ENCODE results near the gene SPIRE2.

The SPIRE2 gene

GRCh38 chr16:89893642-89894548 is 65.6 kb downstream of the SPIRE2 start:
- no peak for DNase-seq (ENCODE audit: low read depth in 4 of 4, low spot score in 1 of 4)

GRCh38 chr16:89895482-89896250 is 67.4 kb downstream of the SPIRE2 start:
- DNase-seq (ENCODE audit: low read depth in 4 of 4, low spot score in 1 of 4): no peak

- DNase-seq (ENCODE audit: low read depth in 4 of 4, low spot score in 1 of 4): no peak
Measured at GRCh38 chr16:89897204-89897603, 68.9 kb downstream of the SPIRE2 start.

- DNase-seq (ENCODE audit: low read depth in 4 of 4, low spot score in 1 of 4): no peak
Measured at GRCh38 chr16:89898201-89898967, 70.1 kb downstream of the SPIRE2 start.

GRCh38 chr16:89899879-89900481 is 71.7 kb downstream of the SPIRE2 start:
- DNase-seq (ENCODE audit: low read depth in 4 of 4, low spot score in 1 of 4): no peak

- DNase-seq (ENCODE audit: low read depth in 4 of 4, low spot score in 1 of 4): no peak
Measured at GRCh38 chr16:89900885-89901284, 72.6 kb downstream of the SPIRE2 start.

- DNase-seq (ENCODE audit: low read depth in 4 of 4, low spot score in 1 of 4): no peak
Measured at GRCh38 chr16:89902980-89903379, 74.7 kb downstream of the SPIRE2 start.

GRCh38 chr16:89903908-89904515 is 75.7 kb downstream of the SPIRE2 start:
- DNase-seq (ENCODE audit: low read depth in 4 of 4, low spot score in 1 of 4): no peak

- no peak for DNase-seq (ENCODE audit: low read depth in 4 of 4, low spot score in 1 of 4)
Measured at GRCh38 chr16:89904606-89905510, 76.6 kb downstream of the SPIRE2 start.

GRCh38 chr16:89905511-89906139 is 77.3 kb downstream of the SPIRE2 start:
- DNase-seq (ENCODE audit: low read depth in 4 of 4, low spot score in 1 of 4): no peak

- DNase-seq (ENCODE audit: low read depth in 4 of 4, low spot score in 1 of 4): no peak
Measured at GRCh38 chr16:89906140-89907025, 78.1 kb downstream of the SPIRE2 start.

GRCh38 chr16:89907055-89907814 is 79.0 kb downstream of the SPIRE2 start:
- no peak for DNase-seq (ENCODE audit: low read depth in 4 of 4, low spot score in 1 of 4)

- no peak for DNase-seq (ENCODE audit: low read depth in 4 of 4, low spot score in 1 of 4)
Measured at GRCh38 chr16:89908236-89908635, 80.0 kb downstream of the SPIRE2 start.

GRCh38 chr16:89909777-89910716 is 81.8 kb downstream of the SPIRE2 start:
- peak in 3 of 4 experiments; percentile 47 to 60 (median 55) for DNase-seq (ENCODE audit: low read depth in 4 of 4, low spot score in 1 of 4)

GRCh38 chr16:89910717-89911354 is 82.6 kb downstream of the SPIRE2 start:
- DNase-seq (ENCODE audit: low read depth in 4 of 4, low spot score in 1 of 4): no peak

GRCh38 chr16:89911375-89911774 is 83.1 kb downstream of the SPIRE2 start:
- DNase-seq (ENCODE audit: low read depth in 4 of 4, low spot score in 1 of 4): no peak

Measured in stimulated activated CD4-positive, alpha-beta T cell treated with anti-CD3 and anti-CD28 coated beads, Interleukin-1b, Interleukin-23, amount 100 ng/mL, for 24 hours (primary cell).